OCI-LY1 (cell line): ENCODE data around the gene CCNY.

Experiments used
- H2AFZ ChIP-seq: fragments of 200-600 bp; sonication (generic), shearing (Covaris generic); 2 replicates; pipeline ENCODE4 v1.6.0; 2014; ENCODE audit warnings: antibody characterized with exemption, mild to moderate bottlenecking, low read length
- H3F3A ChIP-seq: fragments of 200-600 bp; sonication (generic), shearing (Covaris generic); 2 replicates; pipeline ENCODE4 v1.6.0; 2014; ENCODE audit warnings: mild to moderate bottlenecking, antibody characterized with exemption, low read length, moderate library complexity; ENCODE audit not compliant: insufficient read depth
- H3K27ac ChIP-seq: fragments of 200-600 bp; sonication (generic); 2 replicates; pipeline ENCODE4 v1.5.1; 2014; ENCODE audit warnings: low read length, mixed run types, mild to moderate bottlenecking, low read depth; ENCODE audit not compliant: poor library complexity, severe bottlenecking
- H3K27me3 ChIP-seq: fragments of 200-600 bp; sonication (generic); 2 replicates; pipeline ENCODE4 v1.6.0; 2014; ENCODE audit warnings: antibody characterized with exemption, mild to moderate bottlenecking, low read length, moderate library complexity; ENCODE audit not compliant: insufficient read depth
- H3K36me3 ChIP-seq: fragments of 200-600 bp; sonication (generic); 2 replicates; pipeline ENCODE4 v1.6.1; 2014; ENCODE audit warnings: mild to moderate bottlenecking, antibody characterized with exemption, low read length, moderate library complexity, mixed read lengths; ENCODE audit not compliant: insufficient read depth
- H3K4me1 ChIP-seq: fragments of 200-600 bp; sonication (generic); 2 replicates; pipeline ENCODE4 v1.5.1; 2014; ENCODE audit warnings: mild to moderate bottlenecking, low read length, moderate library complexity; ENCODE audit not compliant: insufficient read depth, severe bottlenecking
- H3K4me2 ChIP-seq: fragments of 200-600 bp; sonication (generic), shearing (Covaris generic); 2 replicates; pipeline ENCODE4 v1.6.1; 2014; ENCODE audit warnings: low read length
- H3K4me3 ChIP-seq: fragments of 200-600 bp; sonication (generic); 2 replicates; pipeline ENCODE4 v1.5.1; 2014; ENCODE audit warnings: low read length, low read depth, mild to moderate bottlenecking, mixed read lengths; ENCODE audit not compliant: poor library complexity, severe bottlenecking
- H3K79me2 ChIP-seq: fragments of 200-600 bp; shearing (Covaris generic); 2 replicates; pipeline ENCODE4 v1.6.1; 2016; ENCODE audit warnings: mixed run types, low read length, mixed read lengths; ENCODE audit not compliant: insufficient read depth
- H3K9ac ChIP-seq: fragments of 200-600 bp; sonication (generic), shearing (Covaris generic); 2 replicates; pipeline ENCODE4 v1.6.1; 2014; ENCODE audit warnings: mild to moderate bottlenecking, low read length, mixed read lengths
- H3K9me2 ChIP-seq: fragments of 200-600 bp; sonication (generic), shearing (Covaris generic); 2 replicates; pipeline ENCODE4 v1.6.1; 2014; ENCODE audit warnings: low read depth, mild to moderate bottlenecking, low read length, mixed read lengths
- H3K9me3 ChIP-seq: fragments of 200-600 bp; shearing (Covaris generic); 2 replicates; pipeline ENCODE4 v1.6.1; 2014; ENCODE audit warnings: low read length, mixed read lengths
- H4K20me1 ChIP-seq: fragments of 200-600 bp; sonication (generic), shearing (Covaris generic); 2 replicates; pipeline ENCODE4 v1.6.0; 2016; ENCODE audit warnings: mild to moderate bottlenecking, low read length; ENCODE audit not compliant: insufficient read depth
- CTCF ChIP-seq: fragments of 200-600 bp; sonication (generic), shearing (Covaris generic); IDR thresholded peaks from 2 replicates; pipeline ENCODE4 v1.5.1; 2017; ENCODE audit warnings: mild to moderate bottlenecking, antibody characterized with exemption, low read length, moderate library complexity, mixed read lengths
- EZH2 ChIP-seq: fragments of 200-600 bp; sonication (generic), shearing (Covaris generic); IDR thresholded peaks from 2 replicates; pipeline ENCODE4 v1.8.0; 2017; ENCODE audit warnings: borderline replicate concordance, mixed run types, mild to moderate bottlenecking, antibody characterized with exemption, low read length, moderate library complexity, mixed read lengths

Gene CCNY

GRCh38 chr10:35388682-35389081 lies 52.4 kb downstream of the CCNY start:
- no peaks in the 10 kb centered on the region for H3F3A ChIP-seq
- H3K4me3 ChIP-seq = no peak overlapping the region
- TF ChIP-seq CTCF (no peak), EZH2 (no peak)
- no peaks in the 10 kb centered on the region for H3K27me3 ChIP-seq
- H3K79me2 ChIP-seq = no peaks in the 10 kb centered on the region
- no peak overlapping the region for H3K9ac ChIP-seq
- peaks cover 13% of the 10 kb centered on the region for H3K4me1 ChIP-seq
- H3K27ac ChIP-seq = no peak overlapping the region
- H4K20me1 ChIP-seq = no peaks in the 10 kb centered on the region
- H3K36me3 ChIP-seq = no peaks in the 10 kb centered on the region
- 0 out of 2 replicates have a peak, but pooled peaks cover 7% of the 10 kb centered on the region for H3K9me3 ChIP-seq
- no peak overlapping the region for H3K4me2 ChIP-seq
- H3K9me2 ChIP-seq = no peaks in the 10 kb centered on the region
- H2AFZ ChIP-seq = no peak overlapping the region

- no peak for TF ChIP-seq EZH2
- TF ChIP-seq CTCF = no peak
- Histone ChIP-seq H3K4me2 (no peak overlapping the region), H3K36me3 (no peaks in the 10 kb centered on the region), H3K27ac (no peak overlapping the region), H3K9me2 (no peaks in the 10 kb centered on the region), H3K4me1 (peaks cover 13% of the 10 kb centered on the region), H3K79me2 (no peaks in the 10 kb centered on the region), H3K9me3 (0 out of 2 replicates have a peak, but pooled peaks cover 7% of the 10 kb centered on the region), H3K9ac (no peak overlapping the region), H2AFZ (no peak overlapping the region), H3K27me3 (no peaks in the 10 kb centered on the region), H3K4me3 (no peak overlapping the region), H4K20me1 (no peaks in the 10 kb centered on the region), H3F3A (no peaks in the 10 kb centered on the region)
Observed at GRCh38 chr10:35390161-35390840, 54.0 kb downstream of the CCNY start.

- Histone ChIP-seq H3K9me3 (0 out of 2 replicates have a peak, but pooled peaks cover 7% of the 10 kb centered on the region), H3K27me3 (no peaks in the 10 kb centered on the region), H2AFZ (no peak overlapping the region), H4K20me1 (no peaks in the 10 kb centered on the region), H3K27ac (no peak overlapping the region), H3K4me3 (no peak overlapping the region), H3K4me2 (no peak overlapping the region), H3K79me2 (no peaks in the 10 kb centered on the region), H3K9me2 (no peaks in the 10 kb centered on the region), H3K36me3 (no peaks in the 10 kb centered on the region), H3F3A (no peaks in the 10 kb centered on the region), H3K4me1 (peaks cover 13% of the 10 kb centered on the region), H3K9ac (no peak overlapping the region)
- TF ChIP-seq EZH2 (no peak), CTCF (no peak)
Observed at GRCh38 chr10:35390843-35391152, 54.5 kb downstream of the CCNY start.
